Measurements from ENCODE around the gene PIWIL1. TPM values are rescaled to one million over a fixed set of nuclear protein-coding genes. Genes with fewer than 3 reads are reported as not detected.
A peak's percentile ranks its signal among the peaks of the same experiment; 100 is the strongest.

PIWIL1 gene
- polyA plus RNA-seq, 4 donors: 0.20 to 1.8 (median 0.67) TPM

DNA sequence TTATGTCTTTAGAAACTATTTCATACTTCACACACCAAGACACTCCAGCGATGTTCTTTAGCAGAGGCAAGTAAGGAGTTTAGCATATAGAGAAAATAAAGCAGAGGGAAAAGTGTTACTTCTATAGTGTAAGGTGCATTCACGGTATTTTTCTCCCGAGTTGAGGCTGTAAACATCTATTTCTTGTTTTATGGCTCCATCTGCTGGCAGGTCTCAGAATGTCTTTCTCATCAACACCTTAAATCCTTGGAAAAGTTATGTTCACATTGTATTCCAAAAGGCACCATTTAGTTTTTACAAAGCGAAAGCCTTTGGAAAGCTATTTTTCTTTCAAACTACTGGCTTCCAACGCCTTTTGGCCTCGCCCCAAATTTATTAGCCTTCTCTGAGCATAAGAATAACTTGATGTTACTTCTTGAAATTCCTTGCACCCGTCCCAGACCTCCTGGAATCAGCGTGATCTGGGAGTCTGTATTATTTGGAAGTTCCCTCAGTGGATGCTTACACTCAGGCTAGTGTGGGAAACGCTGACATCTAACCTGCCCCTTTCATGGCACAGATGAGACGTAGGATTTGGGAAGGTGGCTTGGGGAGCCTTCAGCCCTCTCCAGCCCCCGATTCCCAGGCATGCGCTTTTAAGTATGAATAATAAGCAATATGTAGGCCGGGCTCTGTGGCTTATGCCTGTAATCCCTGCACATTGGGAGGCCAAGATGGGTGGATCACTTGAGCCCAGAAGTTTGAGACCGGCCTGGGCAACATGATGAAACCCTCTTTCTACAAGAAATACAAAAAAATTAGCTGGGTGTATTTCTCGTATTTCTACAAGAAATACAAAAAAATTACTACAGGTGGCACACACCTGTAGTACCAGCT, 1.9 kb upstream of the PIWIL1 start:
- peak; percentile 44 to 50 (median 47) for DNase-seq (ENCODE audit: low read depth in 4 of 4, low spot score in 3 of 4)

DNA sequence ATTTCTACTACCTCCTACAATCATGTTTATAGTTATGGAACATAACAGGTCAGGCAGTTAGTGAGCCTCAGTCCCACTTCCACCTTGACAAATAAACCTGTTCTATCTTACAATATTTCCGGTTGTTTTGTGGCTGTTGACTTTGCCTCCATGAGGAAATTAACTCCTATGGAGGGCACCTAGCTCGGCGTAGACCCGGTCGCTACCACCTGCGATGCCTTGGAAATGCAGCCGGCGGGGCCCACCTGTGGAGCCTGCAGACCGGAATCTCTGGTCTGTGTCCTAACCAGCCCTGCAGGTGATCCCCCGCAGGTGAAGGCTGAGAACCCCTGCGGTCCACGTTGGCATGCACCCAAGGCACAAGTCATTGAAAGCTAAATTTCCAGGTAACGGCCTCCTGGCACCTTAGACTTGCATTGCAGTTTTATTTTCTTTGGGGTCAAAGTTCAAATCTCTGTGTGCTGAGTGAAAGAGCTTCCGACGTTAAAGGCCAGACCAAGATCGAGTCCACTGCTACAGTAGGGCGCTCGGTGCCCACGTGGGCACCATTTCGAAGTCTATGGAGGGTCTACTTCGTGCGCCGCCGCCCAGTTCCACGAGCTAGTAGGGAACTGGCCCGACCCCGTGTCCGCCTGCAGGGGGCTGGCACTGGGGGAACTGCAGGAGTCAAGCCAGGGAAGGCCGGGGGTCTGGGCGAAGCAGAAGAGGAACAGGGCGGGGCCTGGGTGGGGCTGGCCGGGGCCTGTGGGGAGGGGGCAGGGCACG, 782 bp upstream of the PIWIL1 start:
- no peak for DNase-seq (ENCODE audit: low read depth in 4 of 4, low spot score in 3 of 4)

GRCh38 chr12:130338794-130339601, 1.3 kb downstream of the PIWIL1 start:
- DNase-seq (ENCODE audit: low read depth in 4 of 4, low spot score in 3 of 4): no peak

GRCh38 chr12:130339951-130340350, 2.3 kb downstream of the PIWIL1 start:
- DNase-seq (ENCODE audit: low read depth in 4 of 4, low spot score in 3 of 4): no peak

DNA sequence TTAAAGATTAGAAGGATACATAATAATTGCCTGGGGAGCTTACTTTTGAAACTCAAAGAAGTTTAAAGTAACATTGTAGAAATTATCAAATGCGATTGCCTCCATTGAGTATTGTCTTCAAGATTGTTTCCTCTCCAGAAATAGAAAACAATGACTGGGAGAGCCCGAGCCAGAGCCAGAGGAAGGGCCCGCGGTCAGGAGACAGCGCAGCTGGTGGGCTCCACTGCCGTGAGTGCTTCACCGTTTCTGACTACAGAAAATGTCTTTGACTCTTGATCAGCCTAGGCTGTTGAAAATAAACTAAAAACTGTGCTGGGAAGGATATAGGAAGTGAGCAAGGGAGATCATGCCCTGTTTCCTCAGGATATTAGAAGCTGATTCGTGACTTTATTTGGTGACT, 4.8 kb downstream of the PIWIL1 start:
- no peak for DNase-seq (ENCODE audit: low read depth in 4 of 4, low spot score in 3 of 4)

GRCh38 chr12:130342842-130343241, 5.2 kb downstream of the PIWIL1 start:
- no peak for DNase-seq (ENCODE audit: low read depth in 4 of 4, low spot score in 3 of 4)

DNA sequence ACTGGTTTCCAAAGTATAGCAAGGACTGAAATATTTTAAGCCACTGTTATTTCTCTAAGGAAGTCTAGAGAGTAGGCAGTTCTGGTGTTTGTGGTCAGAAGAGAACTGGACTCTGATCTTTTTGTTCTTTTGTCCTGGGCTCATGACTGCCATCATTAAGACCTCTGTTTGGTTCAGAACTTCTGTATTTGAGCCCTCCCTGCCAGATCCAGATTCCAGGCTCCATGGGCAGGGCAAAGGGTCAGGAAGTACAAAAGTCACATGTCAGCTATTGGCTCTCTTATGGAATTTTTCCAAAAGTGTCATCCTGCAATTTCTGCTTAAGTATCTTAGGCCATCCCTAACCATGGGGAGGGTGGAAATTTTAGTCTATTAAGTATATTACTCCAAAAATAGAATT, 6.8 kb downstream of the PIWIL1 start:
- no peak for DNase-seq (ENCODE audit: low read depth in 4 of 4, low spot score in 3 of 4)

DNA sequence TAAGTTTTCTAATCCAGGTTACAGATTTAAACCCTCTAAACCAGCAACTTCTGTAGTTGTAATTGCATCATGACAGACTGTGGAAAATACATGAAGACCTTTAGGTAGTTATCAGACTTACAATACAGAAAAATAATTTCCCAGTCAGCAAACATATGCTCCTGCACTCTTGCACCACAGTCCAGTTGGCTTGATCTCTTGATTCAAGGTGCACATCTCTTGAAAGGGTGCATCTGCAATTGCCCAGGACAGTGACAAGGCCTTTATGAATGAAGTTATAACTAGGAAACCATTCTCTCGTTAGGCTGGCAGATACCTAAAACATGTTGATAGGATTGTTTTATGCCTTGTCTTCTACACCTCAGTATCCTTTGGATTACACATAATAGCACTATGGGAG, 7.6 kb downstream of the PIWIL1 start:
- no peak for DNase-seq (ENCODE audit: low read depth in 4 of 4, low spot score in 3 of 4)

DNA sequence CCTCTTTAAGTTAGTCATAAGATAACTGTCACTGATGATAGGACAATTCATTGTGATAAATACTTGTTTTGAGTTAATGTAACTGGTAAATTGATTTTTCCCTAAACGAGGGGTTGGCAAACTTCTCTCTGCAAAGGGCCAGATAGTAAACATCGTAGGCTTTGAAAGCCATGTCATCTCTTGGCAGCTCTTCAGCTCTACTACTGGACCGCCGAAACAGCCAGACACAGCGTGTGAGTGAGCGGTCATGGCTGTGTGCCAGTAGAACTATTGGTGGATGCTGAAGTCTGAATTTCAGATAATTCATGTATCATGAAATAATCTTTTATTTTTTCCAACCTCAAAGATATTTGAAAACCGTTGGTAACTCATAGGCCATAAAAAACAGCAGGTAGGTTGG, 9.9 kb downstream of the PIWIL1 start:
- DNase-seq (ENCODE audit: low read depth in 4 of 4, low spot score in 3 of 4): no peak

DNA sequence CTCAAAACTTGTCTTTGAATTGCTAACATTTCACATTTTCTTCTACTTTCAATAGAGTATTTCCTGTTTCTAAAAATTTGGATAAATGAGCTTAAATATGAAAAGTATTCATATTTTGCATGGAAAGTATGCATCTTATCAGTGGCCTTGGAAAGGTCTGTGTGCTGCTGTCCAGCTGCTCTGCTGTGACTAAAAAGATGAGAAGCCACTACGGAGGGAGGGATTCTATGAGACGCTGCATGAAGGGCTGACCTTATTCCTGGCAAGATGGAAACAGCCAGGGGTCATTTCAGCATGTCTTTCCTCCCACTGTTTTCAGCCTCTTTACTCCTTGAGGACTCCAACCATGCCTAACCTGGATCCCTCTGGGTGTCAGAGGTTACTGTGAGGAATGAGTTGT, 13.0 kb downstream of the PIWIL1 start:
- DNase-seq (ENCODE audit: low read depth in 4 of 4, low spot score in 3 of 4): no peak

DNA sequence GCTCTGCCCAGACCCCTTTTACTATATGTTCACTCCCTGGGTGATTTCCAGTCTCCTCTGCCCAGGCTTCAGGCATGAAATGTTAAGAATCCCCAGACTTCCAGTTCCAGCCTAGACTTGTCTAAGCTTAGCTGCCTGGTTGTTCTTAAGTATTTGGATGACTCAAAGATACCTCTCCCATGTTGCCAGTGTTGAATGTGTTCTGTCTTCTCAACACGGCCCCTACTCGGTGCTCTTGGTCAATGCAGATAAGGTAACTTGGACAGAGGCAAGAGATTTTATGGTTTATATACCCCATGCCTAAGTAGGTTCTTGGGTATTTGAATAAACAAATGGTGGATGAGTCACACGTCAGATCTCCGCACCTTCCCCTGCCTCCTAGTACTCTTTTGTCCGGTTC, 13.6 kb downstream of the PIWIL1 start:
- no peak for DNase-seq (ENCODE audit: low read depth in 4 of 4, low spot score in 3 of 4)

DNA sequence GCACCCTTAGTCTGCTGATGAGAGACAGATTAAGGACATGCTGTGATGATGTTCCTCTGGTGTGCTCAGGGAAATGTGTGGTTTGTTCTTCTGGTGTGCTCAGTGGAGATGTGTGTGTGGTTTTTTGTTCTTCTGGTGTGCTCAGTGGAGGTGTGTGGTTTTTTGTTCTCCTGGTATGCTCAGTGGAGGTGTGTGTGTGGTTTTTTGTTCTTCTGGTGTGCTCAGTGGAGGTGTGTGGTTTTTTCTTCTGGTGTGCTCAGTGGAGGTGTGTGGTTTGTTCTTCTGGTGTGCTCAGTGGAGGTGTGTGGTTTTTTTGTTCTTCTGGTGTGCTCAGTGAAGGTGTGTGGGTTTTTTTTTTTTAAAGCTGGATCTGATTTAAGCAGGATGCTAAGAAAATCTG, 15.4 kb downstream of the PIWIL1 start:
- no peak for DNase-seq (ENCODE audit: low read depth in 4 of 4, low spot score in 3 of 4)

- no peak for DNase-seq (ENCODE audit: low read depth in 4 of 4, low spot score in 3 of 4)
Measured at GRCh38 chr12:130354407-130354806, 16.7 kb downstream of the PIWIL1 start.

GRCh38 chr12:130356222-130356621, 18.5 kb downstream of the PIWIL1 start:
- no peak for DNase-seq (ENCODE audit: low read depth in 4 of 4, low spot score in 3 of 4)

DNA sequence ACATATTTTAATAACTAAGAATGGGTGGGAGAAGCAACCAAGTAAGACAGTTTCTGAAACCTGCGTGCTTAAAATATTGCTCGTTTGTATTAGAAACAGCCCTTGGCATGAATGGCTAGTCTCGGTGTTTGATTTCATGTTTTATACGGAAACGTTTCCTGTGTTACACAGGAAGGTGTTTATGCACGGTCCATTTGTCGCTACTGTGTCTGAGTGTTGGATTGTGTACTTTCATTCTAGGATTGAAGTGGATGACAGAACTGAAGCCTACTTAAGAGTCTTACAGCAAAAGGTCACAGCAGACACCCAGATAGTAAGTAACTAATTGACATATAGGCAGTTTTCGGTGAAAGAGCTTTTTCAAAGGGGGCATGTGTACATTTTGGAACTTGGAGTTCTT, 19.6 kb downstream of the PIWIL1 start:
- no peak for DNase-seq (ENCODE audit: low read depth in 4 of 4, low spot score in 3 of 4)

DNA sequence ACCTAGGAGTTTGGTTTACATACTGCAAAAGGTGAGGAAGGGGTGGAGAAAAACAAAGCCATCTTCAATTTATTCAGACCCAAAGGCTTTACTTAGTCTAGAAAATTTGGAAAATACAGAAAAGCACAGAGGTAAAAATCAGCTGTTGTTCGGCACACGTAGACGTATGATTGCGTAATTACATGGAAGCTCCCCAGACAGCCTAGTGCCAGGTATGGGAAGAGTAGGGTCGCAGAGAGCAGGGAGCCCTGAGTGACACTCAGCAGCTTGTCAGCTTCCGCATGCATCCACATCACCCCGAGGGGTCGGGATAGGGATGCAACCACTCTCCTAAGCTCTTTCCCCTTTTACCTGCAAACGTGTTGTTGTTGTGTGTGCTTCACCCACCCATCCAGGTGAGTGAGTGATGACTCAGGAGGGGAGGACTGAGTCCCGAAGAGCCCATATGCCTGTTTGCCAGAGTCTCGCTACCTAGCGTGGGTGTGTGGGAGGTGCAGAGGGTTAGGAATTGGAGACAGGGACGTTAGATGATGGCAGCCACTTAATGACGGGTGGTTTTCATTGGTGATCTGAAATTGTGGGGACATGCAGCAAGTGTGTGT, 20.1 kb downstream of the PIWIL1 start:
- no peak for DNase-seq (ENCODE audit: low read depth in 4 of 4, low spot score in 3 of 4)

DNA sequence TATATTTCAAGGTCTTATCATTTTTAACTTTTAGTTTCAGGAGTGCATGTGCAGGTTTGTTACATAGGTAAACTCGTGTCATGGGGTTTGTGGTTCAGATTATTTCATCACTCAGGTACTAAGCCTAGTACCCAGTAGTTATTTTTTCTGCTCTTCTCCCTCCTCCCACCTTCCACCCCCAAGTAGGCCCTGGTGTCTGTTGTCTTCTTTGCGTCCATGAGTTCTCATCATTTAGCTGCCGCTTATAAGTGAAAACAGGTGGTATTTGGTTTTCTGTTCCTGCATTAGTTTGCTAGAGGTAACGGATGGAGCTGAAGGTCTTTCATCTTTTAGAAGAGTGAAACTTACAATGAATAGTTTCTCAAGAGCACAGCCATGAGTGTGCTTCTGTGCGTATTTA, 24.4 kb downstream of the PIWIL1 start:
- no peak for DNase-seq (ENCODE audit: low read depth in 4 of 4, low spot score in 3 of 4)

- DNase-seq (ENCODE audit: low read depth in 4 of 4, low spot score in 3 of 4): no peak
Measured at GRCh38 chr12:130364578-130364977, 26.9 kb downstream of the PIWIL1 start.

DNA sequence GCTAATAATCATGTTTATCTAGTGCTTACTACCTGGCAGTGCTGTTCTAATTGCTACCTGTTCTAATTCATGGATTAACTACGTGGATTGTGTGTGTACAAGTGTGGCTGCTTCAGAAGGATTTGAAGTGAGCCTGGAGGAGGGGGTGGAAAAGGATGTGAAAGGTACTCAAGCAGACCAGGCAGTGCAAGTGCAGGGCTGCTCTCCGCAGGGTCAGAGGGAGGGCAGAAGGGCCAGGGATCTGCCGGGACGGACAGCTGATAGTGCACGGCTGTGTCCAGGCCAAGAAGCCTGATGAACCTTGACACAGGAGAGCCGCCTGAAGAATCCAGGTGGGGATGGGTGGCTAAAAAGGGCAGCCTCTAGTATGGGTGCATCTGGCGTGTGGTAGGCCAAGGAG, 28.5 kb downstream of the PIWIL1 start:
- no peak for DNase-seq (ENCODE audit: low read depth in 4 of 4, low spot score in 3 of 4)

- no peak for DNase-seq (ENCODE audit: low read depth in 4 of 4, low spot score in 3 of 4)
Measured at GRCh38 chr12:130367003-130367402, 29.3 kb downstream of the PIWIL1 start.

GRCh38 chr12:130367523-130367922, 29.8 kb downstream of the PIWIL1 start:
- DNase-seq (ENCODE audit: low read depth in 4 of 4, low spot score in 3 of 4): no peak
